GM19099 (cell line): ENCODE measurements around the gene GSK3B.

Source experiments
- POLR2A ChIP-seq: IDR thresholded peaks from 3 replicates; pipeline ENCODE4 v1.6.1; 2011; ENCODE audit warnings: low read depth; ENCODE audit not compliant: insufficient read length; ENCODE audit errors: extremely low read depth

Gene GSK3B

DNA sequence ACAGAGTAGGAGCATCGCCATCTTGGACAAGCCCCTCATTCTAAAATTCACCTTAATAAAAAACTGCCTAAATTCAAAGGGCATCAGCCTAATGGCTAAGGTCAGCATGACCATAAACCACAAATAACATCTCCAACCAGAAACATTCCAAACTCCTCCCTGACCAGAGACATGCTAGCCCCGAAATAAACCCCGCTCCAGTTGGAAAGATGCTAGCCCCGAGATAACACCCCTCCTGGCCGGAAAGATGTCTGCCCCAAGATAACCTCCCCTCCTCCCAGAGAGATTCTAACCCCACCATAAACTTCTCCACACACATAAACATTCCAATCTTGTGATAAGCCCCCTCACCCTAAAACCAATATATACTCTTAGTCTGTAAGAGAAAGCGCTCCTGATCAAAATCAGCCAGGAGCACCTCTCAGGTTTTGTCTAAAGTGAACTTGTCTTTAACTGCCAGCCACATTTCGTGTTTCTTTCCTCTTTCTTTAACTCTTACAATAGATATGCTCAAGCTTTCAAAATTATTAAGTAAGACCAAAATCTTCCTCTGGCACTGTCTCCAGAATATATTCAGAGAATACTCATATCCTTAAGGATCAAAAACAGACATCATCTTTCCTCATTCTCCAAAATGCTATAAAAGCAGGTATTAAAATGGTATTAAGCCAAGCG lies 104.1 kb downstream of the GSK3B start:
- no peak for TF ChIP-seq POLR2A

GRCh38 chr3:119981386-119981785 lies 112.9 kb downstream of the GSK3B start:
- TF ChIP-seq POLR2A: no peak

DNA sequence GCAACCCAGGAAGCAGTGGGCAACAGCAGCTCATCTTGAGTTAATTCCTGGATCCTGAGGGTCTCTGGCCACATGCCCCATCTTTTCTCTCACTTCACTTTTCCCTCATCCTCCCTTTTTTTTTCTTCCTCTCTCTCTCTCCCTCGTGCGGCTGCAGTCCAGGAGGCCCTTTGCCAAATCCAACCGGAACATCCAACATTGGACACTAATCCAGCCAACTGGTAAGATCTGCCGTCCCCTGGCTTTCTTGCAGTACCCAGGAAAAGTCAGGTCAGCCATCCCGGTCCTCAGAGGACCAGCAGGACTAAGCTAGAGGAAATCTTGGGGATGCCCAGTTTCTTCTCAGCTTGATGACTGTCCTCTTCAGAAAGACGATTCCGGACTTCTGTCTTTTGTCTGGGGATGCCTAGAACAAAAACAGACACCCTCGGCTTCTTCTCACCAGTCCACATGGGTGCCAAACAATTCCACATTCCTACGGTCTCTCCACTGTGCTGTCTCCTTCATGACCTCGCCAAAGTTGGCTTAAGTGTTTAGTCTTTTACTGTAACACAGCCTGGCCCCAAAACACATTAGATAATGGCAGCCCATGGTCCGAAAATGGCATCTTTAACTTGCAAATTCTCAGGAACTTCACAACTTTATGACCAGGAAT lies 115.6 kb downstream of the GSK3B start:
- no peak for TF ChIP-seq POLR2A

- no peak for TF ChIP-seq POLR2A
Observed at GRCh38 chr3:119977353-119977752, 116.9 kb downstream of the GSK3B start.

GRCh38 chr3:119976214-119976613 lies 118.0 kb downstream of the GSK3B start:
- no peak for TF ChIP-seq POLR2A

DNA sequence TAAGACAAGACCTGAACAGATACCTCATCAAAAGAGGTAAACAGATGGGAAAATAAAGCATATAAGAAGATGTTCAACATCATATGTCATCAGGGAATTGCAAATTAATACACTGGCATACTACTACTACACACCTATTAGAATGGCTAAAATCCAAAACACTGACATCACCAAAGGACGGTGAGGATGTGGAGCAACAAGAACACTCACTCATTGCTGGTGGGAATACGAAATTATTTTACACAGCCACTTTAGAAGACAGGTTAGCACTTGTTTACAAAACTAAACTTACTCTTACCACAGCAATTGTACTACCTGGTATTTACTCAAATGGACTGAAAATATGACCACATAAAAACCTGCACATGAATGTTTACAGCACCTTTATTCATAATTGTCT lies 119.6 kb downstream of the GSK3B start:
- no peak for TF ChIP-seq POLR2A

DNA sequence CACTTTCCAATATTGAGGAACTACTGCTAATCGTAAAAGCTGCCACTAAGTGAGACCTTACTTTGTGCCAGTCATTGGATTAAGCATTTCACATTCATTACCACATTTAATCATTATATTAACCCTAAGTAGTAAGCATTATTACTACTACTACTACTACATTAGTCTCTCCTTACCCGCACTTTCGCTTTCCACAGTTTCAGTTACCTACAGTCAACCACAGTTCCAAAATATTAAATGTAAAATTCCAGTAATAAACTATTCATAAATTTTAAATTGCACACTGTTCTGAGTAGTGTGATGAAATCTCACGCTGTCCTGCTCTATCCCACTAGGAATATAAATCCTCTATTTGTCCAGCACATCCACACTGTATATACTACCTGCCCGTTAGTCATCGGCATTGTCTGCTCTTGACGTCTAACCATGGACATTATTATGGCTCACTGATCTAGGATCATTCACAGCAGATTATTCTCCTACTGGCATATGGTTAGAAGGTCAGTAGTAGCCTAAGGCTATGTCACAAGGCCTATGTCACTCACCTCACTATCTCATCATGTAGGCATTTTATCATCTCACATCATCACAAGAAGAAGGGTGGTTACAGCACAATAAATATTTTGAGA lies 121.1 kb downstream of the GSK3B start:
- TF ChIP-seq POLR2A: no peak

DNA sequence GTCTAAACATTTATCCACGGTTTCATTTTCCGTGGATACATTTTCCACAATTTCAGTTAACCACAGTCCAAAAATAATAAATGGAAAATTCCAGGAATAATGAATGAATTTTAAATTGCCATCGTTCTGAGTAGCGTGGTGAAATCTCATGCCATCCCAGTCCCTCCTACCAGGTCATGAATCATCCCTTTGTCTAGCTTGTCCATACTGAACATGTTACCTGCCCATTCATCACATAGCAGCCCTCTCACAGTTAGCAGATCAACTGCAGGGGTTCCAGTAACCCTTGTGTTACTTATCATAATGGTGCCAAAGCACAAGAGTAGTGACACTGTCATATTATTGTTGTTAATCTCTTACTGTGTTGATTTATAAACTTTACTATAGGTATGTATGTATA lies 124.5 kb downstream of the GSK3B start:
- no peak for TF ChIP-seq POLR2A

DNA sequence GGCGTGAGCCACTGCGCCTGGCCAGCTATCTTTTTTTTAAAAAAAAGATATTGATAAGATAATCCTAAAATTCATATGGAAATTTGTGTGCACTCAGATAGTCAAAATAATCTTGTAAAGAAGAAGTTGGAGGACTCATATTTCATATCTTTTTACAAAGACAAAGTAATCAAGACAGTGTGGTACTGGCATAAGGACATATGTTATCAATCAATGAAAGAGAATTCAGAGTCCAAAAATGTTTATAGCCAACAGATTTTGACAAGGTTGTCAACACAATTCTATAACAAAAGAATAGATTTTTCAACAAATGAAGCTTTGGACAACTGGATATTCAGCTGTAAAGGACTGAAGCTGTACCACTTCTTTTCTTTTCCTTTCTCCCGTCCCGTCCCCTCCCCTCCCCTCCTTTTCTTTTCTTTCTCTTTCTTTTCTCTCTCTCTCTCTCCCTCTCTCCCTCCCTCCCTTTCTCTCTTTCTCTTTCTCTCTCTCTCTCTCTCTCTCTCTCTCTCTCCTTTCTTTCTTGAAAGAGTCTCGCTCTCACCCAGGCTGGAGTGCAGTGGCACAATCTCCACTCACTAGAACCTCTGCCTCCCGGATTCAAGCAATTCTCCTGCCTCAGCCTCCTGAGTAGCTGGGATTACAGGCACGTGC lies 126.8 kb downstream of the GSK3B start:
- TF ChIP-seq POLR2A: no peak

DNA sequence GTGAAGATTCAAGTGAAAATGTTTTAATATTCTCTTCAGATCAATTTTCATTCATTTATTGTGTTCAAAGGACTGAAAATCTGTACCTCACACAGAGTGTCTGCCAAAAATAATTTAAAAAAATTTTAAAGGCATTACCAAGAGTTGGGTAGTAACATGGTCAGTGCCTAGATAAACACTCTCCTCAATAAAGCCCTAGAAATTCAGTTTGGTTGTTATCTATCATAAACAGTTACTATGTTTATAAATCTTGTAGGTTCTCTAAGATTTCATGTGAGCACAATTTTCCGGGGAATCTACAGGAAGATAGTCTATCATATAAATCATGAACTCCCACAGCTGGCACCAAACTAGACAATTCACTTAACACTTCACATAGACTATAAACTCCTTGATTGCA lies 128.6 kb downstream of the GSK3B start:
- no peak for TF ChIP-seq POLR2A

GRCh38 chr3:119964294-119964693 lies 130.0 kb downstream of the GSK3B start:
- no peak for TF ChIP-seq POLR2A

DNA sequence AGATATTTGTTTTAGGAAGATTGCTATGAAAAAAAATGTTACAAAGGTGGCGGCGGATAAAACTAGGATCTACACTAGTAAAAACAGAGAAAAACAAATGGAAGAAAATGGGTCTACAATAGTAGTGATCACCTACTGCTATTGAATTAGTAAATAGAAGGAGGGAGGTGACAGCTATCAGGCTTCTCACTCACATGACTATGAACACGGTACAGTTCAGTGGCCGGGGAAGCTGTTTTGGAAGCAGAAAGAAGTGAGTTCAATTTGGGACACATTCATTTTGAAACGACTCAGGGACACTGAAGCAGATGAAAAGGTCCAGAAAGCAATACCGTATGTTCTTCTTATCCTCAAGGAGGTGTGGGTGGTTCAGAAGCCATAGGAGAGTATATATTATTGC lies 138.3 kb downstream of the GSK3B start:
- TF ChIP-seq POLR2A: no peak

DNA sequence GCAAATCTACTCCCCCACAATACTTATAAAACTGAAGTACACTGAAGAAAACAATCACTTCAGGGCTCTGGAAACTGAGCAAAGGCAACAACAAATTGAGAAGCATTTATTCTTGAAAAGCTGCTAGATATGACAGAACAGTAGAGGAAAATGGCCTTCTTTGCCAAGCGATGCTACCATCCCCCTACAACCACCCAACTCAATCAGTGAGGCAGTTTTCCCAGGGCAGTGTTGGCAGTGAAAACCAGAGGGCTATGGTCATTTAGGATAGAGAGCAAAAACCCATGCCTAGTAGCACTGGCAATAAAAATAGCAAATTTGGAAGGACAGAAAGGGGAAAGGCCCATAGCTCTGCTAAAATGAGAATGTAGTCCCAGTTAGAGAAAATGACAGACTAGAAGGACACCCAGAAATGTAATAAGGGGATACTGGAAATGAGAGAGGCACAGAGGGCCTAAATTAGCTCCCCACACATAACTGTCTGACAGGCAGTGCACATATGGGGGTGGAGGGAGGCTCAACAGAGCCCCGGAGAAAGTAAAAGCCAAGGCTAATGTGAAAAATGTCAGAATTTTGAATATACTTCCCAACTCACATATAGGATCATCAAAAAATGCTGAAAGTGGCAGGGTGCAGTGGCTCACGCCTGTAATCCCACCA lies 143.5 kb downstream of the GSK3B start:
- no peak for TF ChIP-seq POLR2A

DNA sequence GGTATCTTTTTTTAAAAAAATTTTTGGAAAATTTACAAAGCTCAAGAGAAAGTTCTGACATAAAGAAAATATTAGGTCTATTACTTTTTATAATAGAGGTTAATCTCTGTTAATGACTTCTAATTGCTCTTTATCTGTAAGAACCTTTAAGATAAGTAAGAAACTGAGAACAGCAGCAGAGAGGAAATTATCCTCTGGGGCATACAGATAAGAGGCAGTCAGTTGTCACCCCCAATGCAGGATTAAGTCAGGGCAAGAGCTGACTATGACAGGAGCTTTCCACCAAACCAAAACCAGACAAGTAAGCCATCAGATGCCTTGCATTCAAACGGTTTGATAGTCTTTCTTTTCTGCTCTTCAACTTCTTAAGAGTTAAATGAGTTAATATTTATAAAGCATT lies 149.0 kb downstream of the GSK3B start:
- TF ChIP-seq POLR2A: no peak

DNA sequence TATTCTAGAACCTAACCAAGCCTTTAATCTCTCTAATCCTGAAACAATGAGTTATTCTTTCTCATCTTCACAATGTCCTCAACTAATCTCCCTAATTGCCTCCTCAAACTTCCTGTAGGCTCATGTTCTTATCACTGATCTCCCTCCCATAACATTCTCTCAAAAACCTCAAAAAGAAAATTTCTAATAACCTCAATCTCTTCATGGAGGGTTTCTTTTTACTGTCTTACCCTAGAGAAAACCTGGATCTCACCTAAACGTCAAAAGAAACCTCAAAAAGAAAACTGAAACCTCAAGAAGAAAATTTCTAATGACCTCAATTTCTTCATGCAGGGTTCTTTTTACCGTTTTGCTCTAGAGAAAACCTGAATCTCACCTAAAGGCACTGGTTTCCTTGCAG lies 150.2 kb downstream of the GSK3B start:
- TF ChIP-seq POLR2A: no peak
